ENCODE data around the gene STXBP3. TPM values are rescaled to one million over a fixed set of nuclear protein-coding genes. Genes with fewer than 3 reads are reported as not detected.

STXBP3 gene
- total and polyA plus RNA-seq, 2 donors (not counting 3 experiments of a cell fraction or from before 2014, with no cell fraction given): 9.4 to 44.1 TPM

- POLR2A ChIA-PET: no interaction called here
- TF ChIP-seq MAX (IDR thresholded peaks at IDR 0.05; ENCODE audit: insufficient read depth, insufficient read length) (no peak), POLR2A (IDR thresholded peaks at IDR 0.05; ENCODE audit: low read depth, low read length) (no peak)
- DNase-seq (ENCODE audit: low read depth, low spot score) (no peak), FAIRE-seq (no peak)
- no peaks in the 10 kb centered on the region for H3K36me3 ChIP-seq (ENCODE audit: control insufficient read depth in 2 of 2, extremely low read depth in 1 of 2, insufficient read depth in 2 of 2, low read length in 2 of 2)
- peaks cover 10 to 11% of the 10 kb centered on the region in 2 experiments for H3K27me3 ChIP-seq (ENCODE audit: control insufficient read depth in 2 of 2, insufficient read depth in 2 of 2, low read length in 2 of 2)
- no TSS peak for BruUV-seq (replicated peaks)
- no peak overlapping the region for H3K4me2 ChIP-seq (ENCODE audit: insufficient read depth, low read length)
- dilution Hi-C loops (cut with MboI; ENCODE audit: extremely low pct_ligation_motif_present, low sequenced_read_pairs) (no loop called here), intact Hi-C loops (cut with micrococcal nuclease) (no loop called here)
- H3K9me3 ChIP-seq (replicated peaks; ENCODE audit: control insufficient read depth, insufficient read depth, low read length): no peaks in the 10 kb centered on the region
- H3K4me1 ChIP-seq (ENCODE audit: control insufficient read depth, extremely low read depth, insufficient read depth, low read length): no peaks in the 10 kb centered on the region
- no peaks in the 10 kb centered on the region for H3K79me2 ChIP-seq (ENCODE audit: control insufficient read depth, insufficient read depth, low read length)
- no peak overlapping the region for H2AFZ ChIP-seq (ENCODE audit: low read depth, low read length)
- no peak overlapping the region for H3K9ac ChIP-seq (replicated peaks; ENCODE audit: extremely low read depth, insufficient read depth, low read length)
- no peak overlapping the region for H3K4me3 ChIP-seq (replicated peaks in 1 of 3; ENCODE audit: insufficient read depth in 1 of 3, low read depth in 1 of 3, low read length in 3 of 3)
- CTCF ChIA-PET: interaction anchor here (0.8 kb wide), 1 partner anchor 8 kb away, joined by 5 read pairs; no protein-coding TSS in a partner anchor
- H4K20me1 ChIP-seq (replicated peaks; ENCODE audit: control insufficient read depth, extremely low read depth, insufficient read depth, low read length): no peaks in the 10 kb centered on the region
- H3K27ac ChIP-seq (ENCODE audit: insufficient read depth, low read depth, low read length): no peak overlapping the region
- no peaks in the 10 kb centered on the region for H3K9me1 ChIP-seq (replicated peaks; ENCODE audit: control insufficient read depth, extremely low read depth, insufficient read depth, low read length)
Measured at GRCh38 chr1:108841703-108842102, 95.2 kb downstream of the STXBP3 start.

DNA sequence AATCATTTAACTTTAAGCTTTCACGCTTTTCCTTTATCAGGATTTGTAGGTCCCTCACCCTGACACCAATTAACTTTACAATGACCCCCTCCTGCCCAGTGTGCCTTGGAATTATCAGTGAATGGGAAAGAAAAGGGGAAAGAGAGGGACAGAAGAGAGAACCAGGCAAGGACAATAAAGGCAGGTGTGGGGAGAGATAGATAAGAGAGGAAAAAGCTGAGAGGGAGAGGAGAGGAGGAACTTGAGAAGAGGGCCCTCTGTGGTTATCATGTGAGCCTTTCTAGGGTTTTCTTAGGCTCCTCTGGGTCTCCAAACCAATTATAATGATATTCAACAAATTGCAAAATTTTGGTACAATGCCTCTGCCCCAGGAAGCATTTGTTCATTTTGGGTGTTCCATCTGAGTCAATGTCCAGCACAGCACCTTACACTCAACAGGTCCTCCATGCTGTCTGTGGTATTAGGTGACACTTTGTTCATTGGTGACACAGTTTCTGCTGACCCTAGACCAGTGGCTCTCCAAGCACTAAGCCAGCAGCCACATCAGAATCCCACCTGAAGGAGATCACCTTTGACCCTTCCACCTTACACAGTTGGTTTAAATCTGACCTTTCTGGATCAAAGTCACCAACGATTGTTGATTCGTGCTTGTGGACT is 96.2 kb downstream of the STXBP3 start:
- no peak for TF ChIP-seq CTCF (IDR thresholded peaks at IDR 0.05; ENCODE audit: extremely low read depth in 1 of 2, insufficient read depth in 1 of 2, low read depth in 1 of 2, low read length in 2 of 2)
- no peak for TF ChIP-seq POLR2AphosphoS5 (IDR thresholded peaks at IDR 0.05; ENCODE audit: insufficient read depth, low read depth, low read length)
- no peak for TF ChIP-seq MYC (IDR thresholded peaks at IDR 0.05; ENCODE audit: low read depth, low read length)
- no peak for TF ChIP-seq POLR2A (IDR thresholded peaks at IDR 0.05; ENCODE audit: low read depth, low read length)
- TF ChIP-seq GATA2 (IDR thresholded peaks at IDR 0.05; ENCODE audit: insufficient read depth, insufficient read length, low read depth, low read length): no peak
- no peak for TF ChIP-seq JUN (IDR thresholded peaks at IDR 0.05; ENCODE audit: borderline replicate concordance, insufficient read depth, insufficient read length, low read depth)
- no peak for TF ChIP-seq MAX (IDR thresholded peaks at IDR 0.05; ENCODE audit: insufficient read depth, insufficient read length)
- TF ChIP-seq FOS (IDR thresholded peaks at IDR 0.05; ENCODE audit: borderline replicate concordance, insufficient read depth, low read length): no peak
- TF ChIP-seq EZH2 (IDR thresholded peaks at IDR 0.05; ENCODE audit: borderline replicate concordance, low read depth, low read length, severe bottlenecking): no peak
- no peaks in the 10 kb centered on the region for H3K36me3 ChIP-seq (ENCODE audit: control insufficient read depth in 2 of 2, extremely low read depth in 1 of 2, insufficient read depth in 2 of 2, low read length in 2 of 2)
- no TSS peak for BruUV-seq (replicated peaks)
- H3K27me3 ChIP-seq (ENCODE audit: control insufficient read depth in 2 of 2, insufficient read depth in 2 of 2, low read length in 2 of 2): peaks cover 10 to 11% of the 10 kb centered on the region in 2 experiments
- H3K9me3 ChIP-seq (replicated peaks; ENCODE audit: control insufficient read depth, insufficient read depth, low read length): no peaks in the 10 kb centered on the region
- no peak overlapping the region for H3K4me3 ChIP-seq (replicated peaks in 1 of 3; ENCODE audit: insufficient read depth in 1 of 3, low read depth in 1 of 3, low read length in 3 of 3)
- H3K9me1 ChIP-seq (replicated peaks; ENCODE audit: control insufficient read depth, extremely low read depth, insufficient read depth, low read length): no peaks in the 10 kb centered on the region
- no peaks in the 10 kb centered on the region for H4K20me1 ChIP-seq (replicated peaks; ENCODE audit: control insufficient read depth, extremely low read depth, insufficient read depth, low read length)
- dilution Hi-C loops (cut with MboI; ENCODE audit: extremely low pct_ligation_motif_present, low sequenced_read_pairs) (no loop called here), intact Hi-C loops (cut with micrococcal nuclease) (no loop called here)
- no peak overlapping the region for H3K27ac ChIP-seq (ENCODE audit: insufficient read depth, low read depth, low read length)
- POLR2A ChIA-PET: no interaction called here
- FAIRE-seq (no peak), DNase-seq (ENCODE audit: low read depth, low spot score) (no peak)
- no peak overlapping the region for H2AFZ ChIP-seq (ENCODE audit: low read depth, low read length)
- no peak overlapping the region for H3K4me2 ChIP-seq (ENCODE audit: insufficient read depth, low read length)
- CTCF ChIA-PET: interaction anchor here (0.8 kb wide), 1 partner anchor 9 kb away, joined by 5 read pairs; no protein-coding TSS in a partner anchor
- H3K4me1 ChIP-seq (ENCODE audit: control insufficient read depth, extremely low read depth, insufficient read depth, low read length): no peaks in the 10 kb centered on the region
- no peak overlapping the region for H3K9ac ChIP-seq (replicated peaks; ENCODE audit: extremely low read depth, insufficient read depth, low read length)
- H3K79me2 ChIP-seq (ENCODE audit: control insufficient read depth, insufficient read depth, low read length): no peaks in the 10 kb centered on the region
